BJ (cell line): ENCODE data around the gene MPZL1. TPM values are rescaled to one million over a fixed set of nuclear protein-coding genes. Genes with fewer than 3 reads are reported as not detected.

ENCODE experiments used
- CTCF ChIA-PET: fragments of 350-600 bp; formaldehyde crosslinking; extraction: SDS; loops from one replicate; lab custom pipeline; 2021; ENCODE audit warnings: antibody characterized with exemption, inconsistent platforms; lab: Yijun Ruan, JAX
- POLR2A ChIA-PET: fragments of 300-600 bp; sonication (Branson Sonifier 250); formaldehyde crosslinking; extraction: SDS; loops from one replicate; lab custom pipeline; 2021; ENCODE audit warnings: antibody characterized with exemption; lab: Charles Lee
- DNase-seq: peaks from one replicate; pipeline ENCODE4 v3.0.0-alpha.2; 2011; ENCODE audit warnings: low read depth
- H3K27me3 ChIP-seq: 2 replicates; pipeline ENCODE4 v1.6.0; 2011; ENCODE audit warnings: low read length; ENCODE audit not compliant: control insufficient read depth, insufficient read depth
- H3K36me3 ChIP-seq: 2 replicates; pipeline ENCODE4 v1.5.1; 2011; ENCODE audit warnings: low read length; ENCODE audit not compliant: control insufficient read depth, insufficient read depth
- H3K4me3 ChIP-seq: 2 replicates; pipeline ENCODE4 v1.5.1; 2011; ENCODE audit warnings: low read depth, mild to moderate bottlenecking, control low read depth, low read length
- polyA plus RNA-seq: library from polyadenylated mRNA; depleted of rRNA; stranded (reverse); fragments of >200 nt; gene quantifications from 2 replicates; pipeline ENCODE4 v1.2.3, GENCODE V29; 2011
- TF ChIP-seq, protein P1 (sequence below): IDR thresholded peaks from 2 replicates; pipeline ENCODE4 v1.5.1; 2011; ENCODE audit warnings: low read depth, mild to moderate bottlenecking, control low read depth, inconsistent platforms, low read length, moderate library complexity; ENCODE audit not compliant: insufficient read depth

Gene MPZL1
- polyA plus RNA-seq, 1 experiment = 79.1 TPM

DNA sequence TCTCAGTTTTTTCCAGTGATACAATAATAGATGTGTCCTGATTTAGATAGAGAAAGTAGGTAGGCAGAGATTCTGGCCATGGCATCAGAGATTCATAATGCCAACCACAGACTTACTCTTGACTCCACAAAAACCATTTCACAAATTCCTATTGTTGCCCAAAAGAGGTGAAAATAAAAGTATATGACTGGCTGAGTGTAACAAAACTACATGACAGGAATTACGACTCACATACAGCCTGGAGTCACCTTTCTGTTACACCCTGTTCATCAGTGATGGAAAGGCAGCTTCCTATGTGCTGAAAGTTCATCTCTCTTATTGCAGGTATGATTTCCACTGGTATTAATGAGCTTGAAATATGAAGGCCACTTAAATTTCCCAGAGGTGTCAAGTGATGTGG, 72.3 kb downstream of the MPZL1 start:
- CTCF ChIA-PET = interaction anchor here (1.1 to 1.2 kb wide), 2 partner anchors 24 to 33 kb away, joined by 3 read pairs; no protein-coding TSS in a partner anchor
- no peak for DNase-seq
- Histone ChIP-seq H3K27me3 (no peaks in the 10 kb centered on the region), H3K4me3 (no peak overlapping the region), H3K36me3 (peaks cover 6% of the 10 kb centered on the region)
- POLR2A ChIA-PET = no interaction called here
- TF ChIP-seq, protein P1, sequence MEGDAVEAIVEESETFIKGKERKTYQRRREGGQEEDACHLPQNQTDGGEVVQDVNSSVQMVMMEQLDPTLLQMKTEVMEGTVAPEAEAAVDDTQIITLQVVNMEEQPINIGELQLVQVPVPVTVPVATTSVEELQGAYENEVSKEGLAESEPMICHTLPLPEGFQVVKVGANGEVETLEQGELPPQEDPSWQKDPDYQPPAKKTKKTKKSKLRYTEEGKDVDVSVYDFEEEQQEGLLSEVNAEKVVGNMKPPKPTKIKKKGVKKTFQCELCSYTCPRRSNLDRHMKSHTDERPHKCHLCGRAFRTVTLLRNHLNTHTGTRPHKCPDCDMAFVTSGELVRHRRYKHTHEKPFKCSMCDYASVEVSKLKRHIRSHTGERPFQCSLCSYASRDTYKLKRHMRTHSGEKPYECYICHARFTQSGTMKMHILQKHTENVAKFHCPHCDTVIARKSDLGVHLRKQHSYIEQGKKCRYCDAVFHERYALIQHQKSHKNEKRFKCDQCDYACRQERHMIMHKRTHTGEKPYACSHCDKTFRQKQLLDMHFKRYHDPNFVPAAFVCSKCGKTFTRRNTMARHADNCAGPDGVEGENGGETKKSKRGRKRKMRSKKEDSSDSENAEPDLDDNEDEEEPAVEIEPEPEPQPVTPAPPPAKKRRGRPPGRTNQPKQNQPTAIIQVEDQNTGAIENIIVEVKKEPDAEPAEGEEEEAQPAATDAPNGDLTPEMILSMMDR = no peak

DNA sequence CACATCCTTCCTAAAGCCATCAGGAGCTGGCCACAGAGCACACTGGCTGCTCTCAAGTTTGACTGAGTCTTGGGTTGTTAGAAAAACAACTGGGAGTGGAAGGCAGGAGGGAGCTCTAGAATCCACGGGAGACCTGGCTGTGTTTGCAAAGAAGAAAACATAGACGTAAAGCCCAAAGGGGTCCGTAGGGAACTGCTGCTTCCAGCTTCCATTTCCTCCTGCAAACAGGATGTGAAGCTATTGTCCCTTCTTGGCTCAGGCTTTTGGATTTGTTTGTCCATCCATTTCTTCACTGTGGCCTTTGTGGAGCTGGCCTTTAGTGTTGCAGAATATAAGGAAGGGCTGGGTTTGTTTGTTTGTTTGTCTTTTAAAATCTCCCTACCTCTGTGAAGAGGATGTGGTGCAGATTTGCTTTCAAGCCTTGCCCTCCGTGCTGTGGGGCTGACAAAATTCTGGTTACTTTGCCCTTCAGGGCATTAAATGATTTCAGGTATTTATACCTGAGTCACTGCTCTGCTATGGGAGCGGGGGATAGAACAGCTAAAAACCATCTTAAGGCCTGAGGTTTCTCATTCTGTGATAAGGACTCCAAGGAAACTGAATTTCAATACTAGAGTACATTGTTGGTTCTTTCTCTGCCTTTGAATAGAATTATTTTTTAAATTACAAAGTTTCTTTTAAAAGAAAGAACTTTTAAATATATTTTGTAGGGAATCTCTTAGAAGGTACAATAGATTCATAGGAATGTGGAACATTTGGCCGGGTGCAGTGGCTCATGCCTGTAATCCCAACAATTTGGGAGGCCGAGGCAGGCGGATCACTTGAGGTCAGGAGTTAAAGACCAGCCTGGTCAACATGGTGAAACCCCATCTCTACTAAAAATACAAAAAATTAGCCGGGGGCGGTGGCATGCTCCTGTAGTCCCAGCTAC, 74.3 kb downstream of the MPZL1 start:
- TF ChIP-seq, protein P1 = no peak
- no peak for DNase-seq
- no peak overlapping the region for H3K4me3 ChIP-seq
- ChIA-PET CTCF (interaction anchor here (0.8 to 1.3 kb wide), 6 partner anchors 22 to 286 kb away, joined by 3 to 4 read pairs (median 3); partner anchors contain the start of gene MPZL1), POLR2A (interaction anchor here (0.5 kb wide), 1 partner anchor 444 kb away, joined by 3 read pairs; no protein-coding TSS in a partner anchor)
- no peaks in the 10 kb centered on the region for H3K27me3 ChIP-seq
- H3K36me3 ChIP-seq = no peaks in the 10 kb centered on the region

DNA sequence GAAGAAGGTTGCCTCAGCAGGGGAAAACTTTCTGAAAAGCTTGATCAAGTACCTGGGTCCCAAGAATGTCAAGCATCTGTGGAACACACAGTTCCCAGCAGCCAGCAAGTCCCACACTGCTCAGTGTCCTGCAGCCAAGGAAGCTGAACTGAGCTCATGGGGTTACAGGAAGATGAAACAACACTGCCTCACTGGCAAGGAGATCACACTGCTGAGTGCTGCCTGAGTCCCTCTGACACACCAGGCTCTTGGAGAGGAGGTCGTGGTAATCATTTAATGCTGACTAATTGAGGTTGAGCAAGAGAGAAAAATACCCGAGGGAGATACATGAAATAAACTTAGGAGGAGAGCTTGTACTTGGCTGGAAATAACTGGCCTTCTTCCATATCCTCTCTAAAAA, 75.2 kb downstream of the MPZL1 start:
- Histone ChIP-seq H3K27me3 (no peaks in the 10 kb centered on the region), H3K4me3 (no peak overlapping the region), H3K36me3 (no peaks in the 10 kb centered on the region)
- DNase-seq = peak; percentile 96
- TF ChIP-seq, protein P1 = peak; percentile 15; the same call in 1 of the 2 replicates
- CTCF ChIA-PET = interaction anchor here (0.9 to 1.3 kb wide), 4 partner anchors 23 to 287 kb away, joined by 3 to 6 read pairs (median 3); no protein-coding TSS in a partner anchor
- POLR2A ChIA-PET = no interaction called here

DNA sequence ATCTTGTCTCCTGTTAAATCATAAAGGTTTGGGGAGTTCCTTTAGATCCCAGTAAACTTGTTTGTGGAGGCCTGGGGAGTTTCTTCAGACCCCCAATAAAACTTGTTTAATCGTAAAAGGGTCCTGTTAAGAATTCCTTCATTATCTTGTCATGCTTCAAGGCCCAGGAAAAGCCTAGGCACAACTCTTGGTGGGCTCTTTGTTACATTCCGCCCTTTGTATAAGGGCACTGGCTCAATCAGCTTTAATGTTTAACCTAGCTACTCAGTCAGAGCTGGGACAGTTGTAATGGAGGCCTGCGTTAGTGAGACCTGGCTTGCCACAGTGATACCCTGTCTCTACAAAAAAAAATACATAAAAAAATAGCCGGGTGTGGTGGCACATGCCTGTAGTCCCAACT, 77.2 kb downstream of the MPZL1 start:
- TF ChIP-seq, protein P1 = no peak
- Histone ChIP-seq H3K27me3 (no peaks in the 10 kb centered on the region), H3K36me3 (no peaks in the 10 kb centered on the region), H3K4me3 (no peak overlapping the region)
- DNase-seq = no peak
- POLR2A ChIA-PET = no interaction called here
- CTCF ChIA-PET = interaction anchor here (2.4 kb wide), 1 partner anchor 83 kb away, joined by 7 read pairs; no protein-coding TSS in a partner anchor

DNA sequence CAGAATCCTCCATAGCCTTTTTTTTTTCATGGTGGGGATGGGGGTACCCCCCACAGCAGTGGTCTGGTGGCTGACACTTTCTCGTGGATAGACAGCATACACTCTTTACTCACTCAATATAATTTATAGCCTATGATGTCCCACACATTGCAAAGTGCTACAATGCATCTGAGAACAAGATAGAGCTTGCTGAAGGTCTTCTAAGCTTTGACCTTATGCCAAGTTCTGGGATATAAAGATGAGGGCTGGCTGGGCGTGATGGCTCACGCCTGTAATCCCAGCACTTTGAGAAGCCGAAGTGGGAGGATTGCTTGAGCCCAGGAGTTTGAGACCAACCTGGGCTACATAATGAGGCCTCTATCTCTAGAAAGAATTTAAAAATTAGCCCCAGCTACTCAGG, 78.0 kb downstream of the MPZL1 start:
- ChIA-PET POLR2A (interaction anchor here (0.6 kb wide), 1 partner anchor 101 kb away, joined by 15 read pairs; no protein-coding TSS in a partner anchor), CTCF (interaction anchor here (1.2 to 2.4 kb wide), 4 partner anchors 8 to 283 kb away, joined by 3 to 7 read pairs (median 6); no protein-coding TSS in a partner anchor)
- DNase-seq = no peak
- H3K36me3 ChIP-seq = no peaks in the 10 kb centered on the region
- no peaks in the 10 kb centered on the region for H3K27me3 ChIP-seq
- TF ChIP-seq, protein P1 = no peak
- H3K4me3 ChIP-seq = no peak overlapping the region
